Skin epidermis (tissue), 12 donors: ENCODE measurements around the gene DOK3.
A peak's percentile ranks its signal among the peaks of the same experiment; 100 is the strongest.

ENCODE experiments used
- H3K27ac ChIP-seq, 21 experiments: fragments of 200-600 bp; sonication (generic) in 11 of 21; one replicate each; pipeline ENCODE4 v1.5.0; 2020; ENCODE audit warnings: mild to moderate bottlenecking in 3 of 21, inconsistent platforms in 2 of 21, moderate library complexity in 2 of 21
- H3K4me3 ChIP-seq, 7 experiments: fragments of 200-600 bp; sonication (generic) in 2 of 7; one replicate each; pipeline ENCODE4 v1.5.0; 2020; ENCODE audit warnings: inconsistent platforms in 2 of 7, mild to moderate bottlenecking in 2 of 7, moderate library complexity in 1 of 7

Gene DOK3

GRCh38 chr5:177474002-177474476 lies 35.6 kb downstream of the DOK3 start:
- Histone ChIP-seq H3K27ac (peak overlapping the region in 4 of 21 experiments; percentile 9 to 90 (median 81)), H3K4me3 (peak overlapping the region in 3 of 7 experiments; percentile 64 to 73 (median 66))

- H3K27ac ChIP-seq: peak within 1 kb of the TSS in 20 of 21 experiments; percentile 57 to 90 (median 79)
- peak within 1 kb of the TSS; percentile 63 to 73 (median 64) for H3K4me3 ChIP-seq
Observed at GRCh38 chr5:177473443-177474001, 36.1 kb downstream of the DOK3 start, which contains the start of gene DBN1. Gene DBN1 (minus strand): TSS chr5:177473634. CDS start chr5:177473521, 113 bp downstream.

- Histone ChIP-seq H3K4me3 (peak overlapping the region; percentile 63 to 73 (median 64)), H3K27ac (peak overlapping the region in 20 of 21 experiments; percentile 57 to 90 (median 79))
Observed at GRCh38 chr5:177472460-177473442, 36.9 kb downstream of the DOK3 start.

GRCh38 chr5:177471610-177472356 lies 37.8 kb downstream of the DOK3 start:
- peak overlapping the region in 11 of 21 experiments; percentile 57 to 90 (median 81) for H3K27ac ChIP-seq

GRCh38 chr5:177470759-177471536 lies 38.7 kb downstream of the DOK3 start:
- Histone ChIP-seq H3K4me3 (no peak overlapping the region), H3K27ac (peak overlapping the region in 6 of 21 experiments; percentile 7 to 90 (median 58))

More at GRCh38 chr5:177471610-177472356, 37.8 kb downstream of the DOK3 start:
- peak overlapping the region; percentile 63 to 73 (median 64) for H3K4me3 ChIP-seq

GRCh38 chr5:177469750-177470525 lies 39.7 kb downstream of the DOK3 start:
- H3K4me3 ChIP-seq: no peak overlapping the region

GRCh38 chr5:177468685-177469628 lies 40.7 kb downstream of the DOK3 start:
- H3K27ac ChIP-seq: peak overlapping the region in 6 of 21 experiments; percentile 6 to 71 (median 32)
- H3K4me3 ChIP-seq: no peak overlapping the region

More at GRCh38 chr5:177469750-177470525, 39.7 kb downstream of the DOK3 start:
- peak overlapping the region in 10 of 21 experiments; percentile 2 to 71 (median 30) for H3K27ac ChIP-seq

- H3K27ac ChIP-seq: no peak overlapping the region
Observed at GRCh38 chr5:177468329-177468684, 41.3 kb downstream of the DOK3 start.

GRCh38 chr5:177467436-177467835 lies 42.2 kb downstream of the DOK3 start:
- Histone ChIP-seq H3K27ac (no peak overlapping the region), H3K4me3 (no peak overlapping the region)

More at GRCh38 chr5:177468329-177468684, 41.3 kb downstream of the DOK3 start:
- no peak overlapping the region for H3K4me3 ChIP-seq

GRCh38 chr5:177466861-177467260 lies 42.8 kb downstream of the DOK3 start:
- no peak overlapping the region for H3K4me3 ChIP-seq
- no peak overlapping the region for H3K27ac ChIP-seq

- Histone ChIP-seq H3K4me3 (no peak overlapping the region), H3K27ac (no peak overlapping the region)
Observed at GRCh38 chr5:177465044-177465443, 44.6 kb downstream of the DOK3 start.

- peak overlapping the region in 6 of 21 experiments; percentile 14 to 48 (median 34) for H3K27ac ChIP-seq
- H3K4me3 ChIP-seq: no peak overlapping the region
Observed at GRCh38 chr5:177462021-177462670, 47.5 kb downstream of the DOK3 start.

GRCh38 chr5:177459819-177460628 lies 49.6 kb downstream of the DOK3 start:
- H3K4me3 ChIP-seq: no peak overlapping the region
- H3K27ac ChIP-seq: peak overlapping the region in 1 of 21 experiments; percentile 22

- peak overlapping the region in 1 of 21 experiments; percentile 22 for H3K27ac ChIP-seq
- H3K4me3 ChIP-seq: no peak overlapping the region
Observed at GRCh38 chr5:177459357-177459756, 50.3 kb downstream of the DOK3 start.

GRCh38 chr5:177458912-177459350 lies 50.7 kb downstream of the DOK3 start:
- Histone ChIP-seq H3K4me3 (no peak overlapping the region), H3K27ac (no peak overlapping the region)
